MCF 10A (cell line): ENCODE data around the gene CA12. TPM values are rescaled to one million over a fixed set of nuclear protein-coding genes. Genes with fewer than 3 reads are reported as not detected.

ENCODE experiments used
- BruUV-seq: library from RNA; stranded (reverse); fragments of 400-500 nt; replicated peaks from 2 replicates; lab custom pipeline; 2021; lab: Mats Ljungman, UMichigan
- CTCF ChIA-PET: fragments of 300-600 bp; sonication (Branson Sonifier 250); formaldehyde crosslinking; extraction: SDS; loops from one replicate; lab custom pipeline; 2021; ENCODE audit warnings: antibody characterized with exemption, inconsistent platforms; lab: Yijun Ruan, JAX
- POLR2A ChIA-PET: fragments of 300-600, 350-650 bp; sonication (Branson Sonifier 250); formaldehyde crosslinking; extraction: SDS; loops from one replicate; lab custom pipeline; 2020; ENCODE audit warnings: antibody characterized with exemption, inconsistent platforms; lab: Yijun Ruan, JAX
- DNase-seq: peaks from one replicate; pipeline ENCODE4 v3.0.0-alpha.2; 2018; ENCODE audit not compliant: unreplicated experiment
- H3K27ac Mint-ChIP-seq: one replicate; pipeline ENCODE4 v1.8.0; 2022; ENCODE audit warnings: mild to moderate bottlenecking, low read depth, mixed read lengths; ENCODE audit not compliant: unreplicated experiment
- H3K27me3 Mint-ChIP-seq: one replicate; pipeline ENCODE4 v1.8.0; 2022; ENCODE audit warnings: mixed read lengths; ENCODE audit not compliant: insufficient read depth, unreplicated experiment
- H3K36me3 Mint-ChIP-seq: one replicate; pipeline ENCODE4 v1.8.0; 2022; ENCODE audit warnings: mild to moderate bottlenecking, moderate library complexity, mixed read lengths; ENCODE audit not compliant: insufficient read depth, unreplicated experiment
- H3K4me1 Mint-ChIP-seq: one replicate; pipeline ENCODE4 v1.8.0; 2022; ENCODE audit warnings: mixed read lengths; ENCODE audit not compliant: insufficient read depth, unreplicated experiment
- H3K4me3 Mint-ChIP-seq: one replicate; pipeline ENCODE4 v1.8.0; 2022; ENCODE audit warnings: mild to moderate bottlenecking, moderate library complexity, mixed read lengths; ENCODE audit not compliant: unreplicated experiment
- H3K9me3 Mint-ChIP-seq: one replicate; pipeline ENCODE4 v1.8.0; 2022; ENCODE audit warnings: mixed read lengths; ENCODE audit not compliant: unreplicated experiment
- intact Hi-C: fragments of 100-400 bp; cut with micrococcal nuclease; formaldehyde crosslinking; loops from 2 replicates; pipeline ENCODE4 v1.14.1; 2022
- total RNA-seq: library from RNA; stranded (reverse); gene quantifications from 2 replicates; pipeline ENCODE4 v1.2.3, GENCODE V29; 2022
- TF ChIP-seq, protein P1 (sequence below): fragments of 200-600 bp; IDR thresholded peaks from one replicate; pipeline ENCODE4 v1.8.0; 2022; ENCODE audit warnings: antibody characterized with exemption, mild to moderate bottlenecking; ENCODE audit not compliant: unreplicated experiment

The CA12 gene
- total RNA-seq, 1 experiment from 2014 or later = 19.6 TPM

DNA sequence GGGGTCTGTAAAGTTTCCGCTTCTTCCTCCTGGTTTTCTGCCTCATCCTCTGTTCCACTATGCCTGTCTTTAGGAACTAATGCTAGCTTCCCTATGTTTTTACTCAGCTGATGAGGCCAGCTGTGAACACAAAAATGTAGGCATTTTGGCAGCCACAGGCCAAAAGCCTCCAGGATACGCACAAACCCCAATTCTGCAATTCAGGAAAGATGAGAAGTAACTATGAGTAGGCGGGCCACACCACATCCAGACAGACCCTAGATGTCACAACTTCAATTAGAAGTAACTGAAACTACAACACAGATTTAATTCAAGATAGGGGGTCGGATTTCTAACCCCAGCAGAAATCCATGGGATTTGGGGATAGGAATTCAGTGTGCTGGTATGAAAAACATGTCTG is 11.9 kb downstream of the CA12 start:
- Mint-ChIP-seq H3K4me3 (no peak overlapping the region), H3K27ac (peak overlapping the region; percentile 57), H3K9me3 (no peaks in the 10 kb centered on the region), H3K27me3 (no peaks in the 10 kb centered on the region), H3K36me3 (peaks cover 21% of the 10 kb centered on the region), H3K4me1 (peaks cover 38% of the 10 kb centered on the region)
- TF ChIP-seq, protein P1, sequence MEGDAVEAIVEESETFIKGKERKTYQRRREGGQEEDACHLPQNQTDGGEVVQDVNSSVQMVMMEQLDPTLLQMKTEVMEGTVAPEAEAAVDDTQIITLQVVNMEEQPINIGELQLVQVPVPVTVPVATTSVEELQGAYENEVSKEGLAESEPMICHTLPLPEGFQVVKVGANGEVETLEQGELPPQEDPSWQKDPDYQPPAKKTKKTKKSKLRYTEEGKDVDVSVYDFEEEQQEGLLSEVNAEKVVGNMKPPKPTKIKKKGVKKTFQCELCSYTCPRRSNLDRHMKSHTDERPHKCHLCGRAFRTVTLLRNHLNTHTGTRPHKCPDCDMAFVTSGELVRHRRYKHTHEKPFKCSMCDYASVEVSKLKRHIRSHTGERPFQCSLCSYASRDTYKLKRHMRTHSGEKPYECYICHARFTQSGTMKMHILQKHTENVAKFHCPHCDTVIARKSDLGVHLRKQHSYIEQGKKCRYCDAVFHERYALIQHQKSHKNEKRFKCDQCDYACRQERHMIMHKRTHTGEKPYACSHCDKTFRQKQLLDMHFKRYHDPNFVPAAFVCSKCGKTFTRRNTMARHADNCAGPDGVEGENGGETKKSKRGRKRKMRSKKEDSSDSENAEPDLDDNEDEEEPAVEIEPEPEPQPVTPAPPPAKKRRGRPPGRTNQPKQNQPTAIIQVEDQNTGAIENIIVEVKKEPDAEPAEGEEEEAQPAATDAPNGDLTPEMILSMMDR = no peak
- ChIA-PET CTCF (interaction anchor here (0.7 kb wide), 1 partner anchor 138 kb away, joined by 3 read pairs; no protein-coding TSS in a partner anchor), POLR2A (interaction anchor here (0.6 to 6.0 kb wide), 5 partner anchors 8 to 37 kb away, joined by 3 to 60 read pairs (median 4); partner anchors contain the start of gene CA12)
- intact Hi-C loops = no loop called here
- DNase-seq = no peak
- BruUV-seq = no TSS peak

- no peak overlapping the region for H3K4me3 Mint-ChIP-seq
- peak overlapping the region; percentile 57 for H3K27ac Mint-ChIP-seq
- H3K27me3 Mint-ChIP-seq = no peaks in the 10 kb centered on the region
- TF ChIP-seq, protein P1 = no peak
- H3K36me3 Mint-ChIP-seq = peaks cover 19% of the 10 kb centered on the region
- ChIA-PET CTCF (no interaction called here), POLR2A (interaction anchor here (0.6 to 6.0 kb wide), 6 partner anchors 8 to 37 kb away, joined by 3 to 60 read pairs (median 4); partner anchors contain the start of gene CA12)
- no TSS peak for BruUV-seq
- intact Hi-C loops = no loop called here
- H3K4me1 Mint-ChIP-seq = peaks cover 33% of the 10 kb centered on the region
- no peaks in the 10 kb centered on the region for H3K9me3 Mint-ChIP-seq
- no peak for DNase-seq
These were observed 12.3 kb downstream of the CA12 start for GRCh38 chr15:63369296-63369695.

DNA sequence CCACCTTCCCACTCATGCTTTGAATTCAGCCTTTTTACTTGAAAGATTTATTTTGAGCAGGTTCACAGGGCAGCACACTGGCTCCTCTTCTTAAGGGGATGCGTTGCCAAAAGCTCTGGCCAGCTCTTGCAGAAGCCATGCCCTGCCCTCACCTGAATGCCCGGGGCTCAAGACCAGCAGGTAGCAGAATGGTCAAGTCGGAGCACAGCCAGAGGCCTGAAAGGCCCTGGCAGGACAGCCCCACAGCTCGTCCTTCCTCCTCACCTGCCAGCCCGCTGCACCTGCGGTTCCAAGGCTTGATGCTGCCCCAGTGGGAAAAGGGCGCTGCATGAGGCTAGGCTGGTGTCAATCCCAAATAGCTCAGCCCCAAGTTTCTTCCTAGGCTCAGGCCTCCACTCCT is 13.1 kb downstream of the CA12 start:
- H3K4me1 Mint-ChIP-seq = peaks cover 27% of the 10 kb centered on the region
- no peak overlapping the region for H3K27ac Mint-ChIP-seq
- no peaks in the 10 kb centered on the region for H3K9me3 Mint-ChIP-seq
- H3K36me3 Mint-ChIP-seq = peaks cover 11% of the 10 kb centered on the region
- CTCF ChIA-PET = interaction anchor here (0.5 kb wide), 1 partner anchor 17 kb away, joined by 3 read pairs; no protein-coding TSS in a partner anchor
- TF ChIP-seq, protein P1 = no peak
- POLR2A ChIA-PET = interaction anchor here (0.7 to 6.0 kb wide), 3 partner anchors 12 to 172 kb away, joined by 4 to 60 read pairs (median 5); partner anchors contain the start of gene CA12
- no TSS peak for BruUV-seq
- no peak for DNase-seq
- no peak overlapping the region for H3K4me3 Mint-ChIP-seq
- intact Hi-C loops = no loop called here
- no peaks in the 10 kb centered on the region for H3K27me3 Mint-ChIP-seq

DNA sequence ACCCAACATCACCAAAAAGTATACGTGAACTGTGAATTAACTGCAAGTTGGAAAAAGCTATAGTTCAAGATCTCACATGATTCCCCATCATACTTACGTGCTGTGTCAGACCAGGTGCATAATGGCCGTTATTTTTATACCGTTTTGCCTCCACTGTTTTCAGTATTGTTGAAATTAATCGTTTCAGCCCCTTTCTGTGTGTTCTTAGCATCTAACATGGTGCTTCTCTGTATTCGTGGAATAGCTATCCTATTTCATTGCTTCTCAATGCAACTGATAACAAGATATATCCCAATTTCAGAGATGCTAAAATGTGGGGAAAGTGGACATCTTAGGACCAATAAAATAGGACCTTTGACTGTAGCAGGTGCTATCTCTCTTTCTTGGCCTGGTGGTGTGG is 13.7 kb downstream of the CA12 start:
- ChIA-PET CTCF (interaction anchor here (1.0 kb wide), 1 partner anchor 11 kb away, joined by 3 read pairs; no protein-coding TSS in a partner anchor), POLR2A (interaction anchor here (0.7 to 6.0 kb wide), 3 partner anchors 11 to 19 kb away, joined by 3 to 60 read pairs (median 5); partner anchors contain the start of gene CA12)
- intact Hi-C loops = no loop called here
- Mint-ChIP-seq H3K27ac (no peak overlapping the region), H3K4me3 (no peak overlapping the region), H3K36me3 (peaks cover 11% of the 10 kb centered on the region), H3K27me3 (no peaks in the 10 kb centered on the region), H3K9me3 (no peaks in the 10 kb centered on the region), H3K4me1 (peaks cover 26% of the 10 kb centered on the region)
- DNase-seq = no peak
- BruUV-seq = no TSS peak
- TF ChIP-seq, protein P1 = no peak
